Brain microvascular endothelial cell (primary cell): ENCODE results near the gene PNMA8B.
"Not testable (repeated sequence)": the region's sequence is repeated elsewhere in the genome, so short reads cannot be mapped to it uniquely, and the experiment has no call there.

Experiments
- DNase-seq: peaks from one replicate; pipeline ENCODE4 v3.0.0-alpha.2; 2020
- H3K27ac ChIP-seq: fragments of 250-450 bp; sonication (Bioruptor Pico); 2 replicates; pipeline ENCODE4 v1.5.1; 2020; ENCODE audit warnings: mild to moderate bottlenecking, moderate library complexity
- H3K27me3 ChIP-seq: fragments of 250-450 bp; sonication (Bioruptor Pico); replicated peaks from 2 replicates; pipeline ENCODE4 v1.5.1; 2020; ENCODE audit warnings: mild to moderate bottlenecking
- H3K36me3 ChIP-seq: fragments of 250-450 bp; sonication (Bioruptor Pico); replicated peaks from 2 replicates; pipeline ENCODE4 v1.5.1; 2020; ENCODE audit warnings: mild to moderate bottlenecking
- H3K4me3 ChIP-seq: 2 replicates; pipeline ENCODE4 v1.5.1; 2011; ENCODE audit warnings: low read depth, mild to moderate bottlenecking, control low read depth, low read length, moderate library complexity
- CTCF ChIP-seq: IDR thresholded peaks from 2 replicates; pipeline ENCODE4 v1.5.1; 2011; ENCODE audit warnings: low read depth, mild to moderate bottlenecking, moderate library complexity, low read length, control low read depth, inconsistent platforms; ENCODE audit errors: missing control alignments
- in situ Hi-C: cut with HindIII; loops from 2 replicates; pipeline ENCODE4 v1.10.0; 2017; ENCODE audit warnings: low sequenced_read_pairs, low pct_ligation_motif_present

Gene PNMA8B

GRCh38 chr19:46524308-46524707 is 28.6 kb upstream of the PNMA8B start:
- no peak for TF ChIP-seq CTCF

GRCh38 chr19:46522988-46523387 is 27.3 kb upstream of the PNMA8B start:
- H3K27me3 ChIP-seq, DNase-seq, in situ Hi-C loops, H3K27ac ChIP-seq, H3K36me3 ChIP-seq, H3K4me3 ChIP-seq: not testable (repeated sequence)

More at GRCh38 chr19:46524308-46524707, 28.6 kb upstream of the PNMA8B start:
- in situ Hi-C loops: no loop called here
- Histone ChIP-seq H3K27ac (no peak overlapping the region), H3K4me3 (no peak overlapping the region), H3K27me3 (peaks cover 2% of the 10 kb centered on the region), H3K36me3 (no peaks in the 10 kb centered on the region)
- no peak for DNase-seq

DNA sequence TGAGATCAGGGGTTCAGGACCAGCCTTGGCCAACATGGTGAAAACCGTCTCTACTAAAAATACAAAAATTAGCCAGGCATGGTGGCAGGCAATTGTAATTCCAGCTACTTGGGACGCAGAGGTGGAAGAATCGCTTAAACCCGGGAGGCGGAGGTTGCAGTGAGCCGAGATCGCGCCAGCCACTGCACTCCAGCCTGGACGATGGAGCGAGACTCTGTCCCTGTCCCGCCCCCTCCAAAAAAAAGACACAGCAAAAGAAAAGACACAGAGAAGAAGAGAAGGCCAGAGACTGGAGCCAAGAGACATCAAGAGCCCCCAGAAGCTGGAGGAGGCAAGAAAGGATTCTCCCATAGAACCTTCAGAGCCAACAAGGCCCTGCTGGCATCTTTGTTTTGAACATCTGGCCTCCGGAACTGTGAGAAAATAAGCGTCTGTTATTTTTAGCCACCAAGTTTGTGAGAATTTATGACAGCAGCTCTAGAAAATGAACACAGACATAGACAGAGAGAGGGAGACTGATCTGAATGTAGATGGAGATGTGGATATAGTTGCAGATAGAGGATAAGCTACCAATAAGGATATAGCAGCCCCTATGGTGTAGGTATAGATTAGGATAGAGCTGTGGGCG is 25.7 kb upstream of the PNMA8B start:
- no peak overlapping the region for H3K27ac ChIP-seq
- in situ Hi-C loops: no loop called here
- no peak for TF ChIP-seq CTCF

GRCh38 chr19:46520616-46521015 is 24.9 kb upstream of the PNMA8B start:
- in situ Hi-C loops: no loop called here
- H3K36me3 ChIP-seq: no peaks in the 10 kb centered on the region
- no peak for DNase-seq
- no peaks in the 10 kb centered on the region for H3K27me3 ChIP-seq
- no peak overlapping the region for H3K27ac ChIP-seq
- no peak for TF ChIP-seq CTCF
- no peak overlapping the region for H3K4me3 ChIP-seq

More for the DNA sequence above, 25.7 kb upstream of the PNMA8B start:
- H3K4me3 ChIP-seq: no peak overlapping the region
- no peaks in the 10 kb centered on the region for H3K36me3 ChIP-seq
- DNase-seq: no peak
- H3K27me3 ChIP-seq: no peaks in the 10 kb centered on the region

GRCh38 chr19:46517471-46517870 is 21.8 kb upstream of the PNMA8B start:
- Histone ChIP-seq H3K36me3 (no peaks in the 10 kb centered on the region), H3K4me3 (no peak overlapping the region), H3K27me3 (no peaks in the 10 kb centered on the region), H3K27ac (no peak overlapping the region)
- no peak for TF ChIP-seq CTCF
- in situ Hi-C loops: no loop called here
- DNase-seq: no peak

- peak; percentile 26 for DNase-seq
- peak; percentile 80 for TF ChIP-seq CTCF
Measured at GRCh38 chr19:46515879-46516350, 20.2 kb upstream of the PNMA8B start.

More at GRCh38 chr19:46515879-46516350, 20.2 kb upstream of the PNMA8B start:
- Histone ChIP-seq H3K4me3 (no peak overlapping the region), H3K27ac (no peak overlapping the region), H3K27me3 (no peaks in the 10 kb centered on the region), H3K36me3 (no peaks in the 10 kb centered on the region)
- in situ Hi-C loops: no loop called here
